ENCODE data around the gene SLC39A13. TPM values are rescaled to one million over a fixed set of nuclear protein-coding genes. Genes with fewer than 3 reads are reported as not detected.
A peak's percentile ranks its signal among the peaks of the same experiment; 100 is the strongest.

SLC39A13 gene
- total RNA-seq, 2 experiments from 2014 or later: 10.9 to 11.4 TPM

- Mint-ChIP-seq H3K4me1 (peaks cover 34% of the 10 kb centered on the region), H3K4me3 (no peak overlapping the region), H3K9me3 (no peaks in the 10 kb centered on the region), H3K36me3 (no peaks in the 10 kb centered on the region), H3K27ac (no peak overlapping the region), H3K27me3 (no peaks in the 10 kb centered on the region)
- DNase-seq: no peak
These were observed 15.7 kb upstream of the SLC39A13 start for GRCh38 chr11:47392546-47393162.

GRCh38 chr11:47393163-47394049 is 15.0 kb upstream of the SLC39A13 start:
- Mint-ChIP-seq H3K9me3 (no peaks in the 10 kb centered on the region), H3K4me3 (no peak overlapping the region), H3K4me1 (peaks cover 32% of the 10 kb centered on the region), H3K27me3 (no peaks in the 10 kb centered on the region), H3K36me3 (no peaks in the 10 kb centered on the region), H3K27ac (peak overlapping the region; percentile 92)
- no peak for DNase-seq

- Mint-ChIP-seq H3K4me3 (no peak overlapping the region), H3K9me3 (no peaks in the 10 kb centered on the region), H3K27ac (peak overlapping the region; percentile 92), H3K36me3 (no peaks in the 10 kb centered on the region), H3K4me1 (peaks cover 26% of the 10 kb centered on the region), H3K27me3 (no peaks in the 10 kb centered on the region)
- no peak for DNase-seq
These were observed 14.4 kb upstream of the SLC39A13 start for GRCh38 chr11:47394050-47394321.

- Mint-ChIP-seq H3K27me3 (no peaks in the 10 kb centered on the region), H3K36me3 (no peaks in the 10 kb centered on the region), H3K4me1 (peaks cover 24% of the 10 kb centered on the region), H3K4me3 (peak overlapping the region; percentile 60), H3K27ac (peak overlapping the region; percentile 92), H3K9me3 (no peaks in the 10 kb centered on the region)
- peak; percentile 58 for DNase-seq
These were observed 13.8 kb upstream of the SLC39A13 start for GRCh38 chr11:47394322-47395222.

- peaks cover 22% of the 10 kb centered on the region for H3K4me1 Mint-ChIP-seq
- H3K27me3 Mint-ChIP-seq: no peaks in the 10 kb centered on the region
- H3K9me3 Mint-ChIP-seq: no peaks in the 10 kb centered on the region
- H3K4me3 Mint-ChIP-seq: peak overlapping the region; percentile 18
- H3K36me3 Mint-ChIP-seq: no peaks in the 10 kb centered on the region
- H3K27ac Mint-ChIP-seq: peak overlapping the region; percentile 92
- DNase-seq: no peak
These were observed 13.0 kb upstream of the SLC39A13 start for GRCh38 chr11:47395223-47396048.

- H3K4me3 Mint-ChIP-seq: no peak overlapping the region
- peak overlapping the region; percentile 92 for H3K27ac Mint-ChIP-seq
- H3K27me3 Mint-ChIP-seq: no peaks in the 10 kb centered on the region
- no peaks in the 10 kb centered on the region for H3K36me3 Mint-ChIP-seq
- no peaks in the 10 kb centered on the region for H3K9me3 Mint-ChIP-seq
- no peak for DNase-seq
- peaks cover 23% of the 10 kb centered on the region for H3K4me1 Mint-ChIP-seq
These were observed 12.4 kb upstream of the SLC39A13 start for GRCh38 chr11:47396049-47396320.

- H3K4me1 Mint-ChIP-seq: peaks cover 23% of the 10 kb centered on the region
- H3K27me3 Mint-ChIP-seq: no peaks in the 10 kb centered on the region
These were observed 10.4 kb upstream of the SLC39A13 start for GRCh38 chr11:47398011-47398410.

GRCh38 chr11:47398551-47398950 is 9.8 kb upstream of the SLC39A13 start:
- no peaks in the 10 kb centered on the region for H3K9me3 Mint-ChIP-seq
- no peaks in the 10 kb centered on the region for H3K36me3 Mint-ChIP-seq
- H3K27ac Mint-ChIP-seq: no peak overlapping the region
- peaks cover 23% of the 10 kb centered on the region for H3K4me1 Mint-ChIP-seq
- H3K4me3 Mint-ChIP-seq: no peak overlapping the region
- DNase-seq: no peak
- H3K27me3 Mint-ChIP-seq: no peaks in the 10 kb centered on the region

More at GRCh38 chr11:47398011-47398410, 10.4 kb upstream of the SLC39A13 start:
- no peak overlapping the region for H3K27ac Mint-ChIP-seq
- no peaks in the 10 kb centered on the region for H3K36me3 Mint-ChIP-seq
- H3K4me3 Mint-ChIP-seq: no peak overlapping the region
- no peaks in the 10 kb centered on the region for H3K9me3 Mint-ChIP-seq
- no peak for DNase-seq

GRCh38 chr11:47399860-47400767 is 8.3 kb upstream of the SLC39A13 start:
- H3K27me3 Mint-ChIP-seq: no peaks in the 10 kb centered on the region
- no peaks in the 10 kb centered on the region for H3K36me3 Mint-ChIP-seq
- DNase-seq: peak; percentile 35
- peak overlapping the region; percentile 83 for H3K27ac Mint-ChIP-seq
- H3K4me1 Mint-ChIP-seq: peaks cover 16% of the 10 kb centered on the region
- H3K9me3 Mint-ChIP-seq: no peaks in the 10 kb centered on the region
- H3K4me3 Mint-ChIP-seq: peak overlapping the region; percentile 74

GRCh38 chr11:47400768-47401279 is 7.6 kb upstream of the SLC39A13 start:
- Mint-ChIP-seq H3K9me3 (no peaks in the 10 kb centered on the region), H3K27me3 (no peaks in the 10 kb centered on the region), H3K27ac (peak overlapping the region; percentile 83), H3K4me3 (peak overlapping the region; percentile 74), H3K36me3 (no peaks in the 10 kb centered on the region), H3K4me1 (peaks cover 10% of the 10 kb centered on the region)
- no peak for DNase-seq

GRCh38 chr11:47403135-47403534 is 5.3 kb upstream of the SLC39A13 start:
- DNase-seq: no peak
- Mint-ChIP-seq H3K27ac (no peak overlapping the region), H3K9me3 (no peaks in the 10 kb centered on the region), H3K36me3 (no peaks in the 10 kb centered on the region), H3K4me3 (no peak overlapping the region), H3K4me1 (peaks cover 21% of the 10 kb centered on the region), H3K27me3 (no peaks in the 10 kb centered on the region)

GRCh38 chr11:47403571-47403970 is 4.8 kb upstream of the SLC39A13 start:
- Mint-ChIP-seq H3K4me3 (no peak overlapping the region), H3K9me3 (no peaks in the 10 kb centered on the region), H3K27ac (no peak overlapping the region), H3K27me3 (no peaks in the 10 kb centered on the region), H3K36me3 (no peaks in the 10 kb centered on the region), H3K4me1 (peaks cover 21% of the 10 kb centered on the region)
- no peak for DNase-seq

- Mint-ChIP-seq H3K4me3 (peak overlapping the region; percentile 85), H3K36me3 (no peaks in the 10 kb centered on the region), H3K9me3 (no peaks in the 10 kb centered on the region), H3K27me3 (no peaks in the 10 kb centered on the region), H3K4me1 (peaks cover 22% of the 10 kb centered on the region), H3K27ac (peak overlapping the region; percentile 94)
- no peak for DNase-seq
These were observed 1.3 kb upstream of the SLC39A13 start for GRCh38 chr11:47406896-47407745.

Measured in activated naive CD8-positive, alpha-beta T cell treated with anti-CD3 and anti-CD28 coated beads for 36 hours (primary cell).